Mesodermal cell (in vitro differentiated cells): ENCODE data around the gene A2M.

Experiments
- H3K27ac ChIP-seq: 2 replicates; pipeline ENCODE4 v1.7.0; 2013; ENCODE audit warnings: mild to moderate bottlenecking, low read depth, low read length, moderate library complexity; ENCODE audit not compliant: severe bottlenecking
- H3K36me3 ChIP-seq: 2 replicates; pipeline ENCODE4 v1.7.1; 2013; ENCODE audit warnings: mild to moderate bottlenecking, low read length, moderate library complexity; ENCODE audit not compliant: control insufficient read depth, insufficient read depth
- H3K4me1 ChIP-seq: one replicate; pipeline ENCODE4 v1.7.1; 2013; ENCODE audit warnings: mild to moderate bottlenecking, low read length; ENCODE audit not compliant: insufficient read depth, control insufficient read depth, poor library complexity, severe bottlenecking
- H3K4me3 ChIP-seq: 2 replicates; pipeline ENCODE4 v1.7.0; 2013; ENCODE audit warnings: low read length, control low read depth, mild to moderate bottlenecking; ENCODE audit not compliant: insufficient read depth, poor library complexity, severe bottlenecking; ENCODE audit errors: extremely low read depth
- H3K9me3 ChIP-seq: 2 replicates; pipeline ENCODE4 v1.7.1; 2013; ENCODE audit warnings: mild to moderate bottlenecking, low read length, moderate library complexity; ENCODE audit not compliant: control insufficient read depth
- WGBS, 2 experiments: methylation state at CpG; one replicate each; pipeline ENCODE4 v1.1.5; 2013; ENCODE audit warnings: missing lambda C conversion rate in 2 of 2; ENCODE audit not compliant: insufficient coverage in 2 of 2; 5-methylcytosine and 5-hydroxymethylcytosine counted together

A2M gene

GRCh38 chr12:9120487-9121184 is 4.9 kb upstream of the A2M start:
- 81 to 88% methylated on average over 2 to 3 of the region's 10 CpGs for WGBS, 2 experiments

DNA sequence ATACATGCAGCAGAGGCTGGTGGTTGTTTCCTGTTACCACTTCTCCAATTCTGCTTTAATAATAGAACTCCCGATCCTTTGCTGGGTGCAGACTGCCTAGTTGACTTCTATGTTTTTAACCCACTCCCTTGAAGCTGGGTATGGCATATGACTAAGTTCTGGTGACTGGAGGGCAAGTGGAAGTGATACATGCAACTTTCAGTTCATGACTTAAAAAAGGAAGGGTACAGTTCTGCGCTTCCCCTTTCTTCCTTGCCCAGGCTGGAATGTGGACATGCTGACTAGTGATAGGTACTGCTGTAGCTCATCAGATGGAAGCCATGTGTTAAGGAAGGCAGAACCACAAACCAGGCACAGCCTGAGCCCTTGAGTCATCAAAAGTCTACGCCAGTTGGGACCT is 2.4 kb upstream of the A2M start:
- Histone ChIP-seq H3K36me3 (no peaks in the 10 kb centered on the region), H3K4me3 (no peak overlapping the region), H3K9me3 (no peaks in the 10 kb centered on the region), H3K4me1 (peaks cover 5% of the 10 kb centered on the region), H3K27ac (peak overlapping the region; percentile 18)
- 93 to 100% methylated on average over 1 to 2 of the region's 3 CpGs for WGBS, 2 experiments

More at GRCh38 chr12:9120487-9121184, 4.9 kb upstream of the A2M start:
- Histone ChIP-seq H3K4me1 (peaks cover 5% of the 10 kb centered on the region), H3K27ac (no peak overlapping the region), H3K9me3 (no peaks in the 10 kb centered on the region), H3K4me3 (no peak overlapping the region), H3K36me3 (no peaks in the 10 kb centered on the region)

DNA sequence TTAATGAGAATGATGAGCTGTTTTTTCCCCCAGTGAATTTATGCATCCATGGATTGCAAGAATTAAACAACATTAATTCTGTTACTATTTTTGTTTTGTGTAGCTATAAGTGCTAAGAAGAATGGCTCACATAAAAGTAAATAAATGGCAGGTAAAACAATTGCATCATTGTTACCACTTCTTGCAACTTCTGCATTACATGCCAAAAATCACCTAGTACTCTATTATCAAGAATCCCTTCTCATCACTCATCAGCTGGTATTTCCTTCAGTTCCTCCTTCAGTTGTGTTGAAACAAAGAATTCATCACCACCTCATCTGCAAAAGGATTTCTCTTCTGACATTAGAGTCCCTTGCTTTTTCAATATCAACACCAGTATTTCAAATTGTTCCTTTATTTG is 773 bp downstream of the A2M start:
- Histone ChIP-seq H3K9me3 (no peaks in the 10 kb centered on the region), H3K27ac (no peak overlapping the region), H3K4me1 (peaks cover 5% of the 10 kb centered on the region), H3K36me3 (no peaks in the 10 kb centered on the region), H3K4me3 (peak overlapping the region; percentile 9)

DNA sequence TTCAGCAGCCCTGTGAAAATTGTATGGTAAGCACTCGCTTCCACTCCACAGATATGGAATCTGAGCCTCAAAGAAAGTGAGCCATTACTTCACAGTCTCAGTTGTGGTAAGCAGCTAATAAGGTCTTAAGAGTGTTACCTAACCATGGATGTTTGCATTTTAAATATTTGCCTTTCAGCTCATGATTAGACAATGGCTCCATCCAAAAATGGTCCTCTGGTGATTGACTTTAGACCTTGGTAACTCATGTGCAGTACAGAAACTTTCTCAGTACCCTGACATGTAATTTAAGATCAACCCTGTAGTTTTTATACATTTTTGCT is 1.8 kb downstream of the A2M start:
- Histone ChIP-seq H3K4me3 (no peak overlapping the region), H3K36me3 (no peaks in the 10 kb centered on the region), H3K4me1 (peaks cover 5% of the 10 kb centered on the region), H3K9me3 (no peaks in the 10 kb centered on the region), H3K27ac (no peak overlapping the region)
- WGBS, 2 experiments, result no CpG with 5 or more reads among the region's 1 CpG

GRCh38 chr12:9113296-9113986 is 2.3 kb downstream of the A2M start:
- Histone ChIP-seq H3K27ac (no peak overlapping the region), H3K36me3 (no peaks in the 10 kb centered on the region), H3K9me3 (no peaks in the 10 kb centered on the region), H3K4me3 (no peak overlapping the region), H3K4me1 (peaks cover 5% of the 10 kb centered on the region)
- WGBS, 2 experiments, result 69 to 88% methylated on average over 3 to 4 of the region's 7 CpGs

DNA sequence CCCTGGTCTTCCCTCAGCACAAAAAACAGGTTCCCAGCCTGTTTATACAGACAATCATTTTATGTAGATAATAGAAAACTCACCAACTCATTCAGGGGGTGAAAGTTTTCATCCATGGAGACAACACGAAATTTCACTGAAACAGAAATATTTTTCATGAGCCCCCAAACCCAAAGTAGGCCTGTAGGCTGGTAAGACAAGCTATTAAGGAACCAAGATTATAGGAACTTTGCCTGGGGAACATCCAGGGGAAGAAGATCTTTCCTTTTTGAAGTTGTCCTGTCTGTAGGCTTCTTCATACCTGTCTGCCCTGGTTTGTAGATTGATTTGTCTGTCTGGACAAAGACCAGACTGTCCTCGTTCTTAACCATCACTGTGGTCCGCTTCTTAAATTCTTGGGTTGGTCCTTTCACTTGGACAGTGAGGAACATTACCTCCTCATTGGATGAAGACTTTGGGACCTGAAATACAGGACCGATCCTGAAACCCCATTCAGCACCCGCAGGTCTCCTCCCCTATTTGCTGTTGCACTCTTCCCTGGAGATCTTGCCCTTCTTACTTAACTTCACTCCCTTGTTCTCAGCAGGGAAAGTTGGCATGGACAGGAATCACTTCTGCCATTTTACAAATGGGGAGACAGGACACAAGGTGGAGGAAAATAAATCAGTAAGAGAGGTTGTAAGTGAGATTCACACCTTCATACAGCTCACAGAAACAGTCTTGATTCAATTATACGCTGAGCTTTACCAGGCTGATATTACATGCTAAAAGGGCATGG is 3.5 kb downstream of the A2M start:
- Histone ChIP-seq H3K9me3 (no peaks in the 10 kb centered on the region), H3K36me3 (no peaks in the 10 kb centered on the region), H3K4me1 (peaks cover 5% of the 10 kb centered on the region), H3K4me3 (no peak overlapping the region), H3K27ac (no peak overlapping the region)
- WGBS, 2 experiments, result 87 to 97% methylated on average over 4 to 5 of the region's 6 CpGs

GRCh38 chr12:9111525-9111924 is 4.2 kb downstream of the A2M start:
- no peak overlapping the region for H3K4me3 ChIP-seq
- no peaks in the 10 kb centered on the region for H3K9me3 ChIP-seq
- no peaks in the 10 kb centered on the region for H3K36me3 ChIP-seq
- peaks cover 5% of the 10 kb centered on the region for H3K4me1 ChIP-seq
- no CpG with 5 or more reads among the region's 1 CpG for whole genome bisulfite sequencing, 2 experiments
- no peak overlapping the region for H3K27ac ChIP-seq

DNA sequence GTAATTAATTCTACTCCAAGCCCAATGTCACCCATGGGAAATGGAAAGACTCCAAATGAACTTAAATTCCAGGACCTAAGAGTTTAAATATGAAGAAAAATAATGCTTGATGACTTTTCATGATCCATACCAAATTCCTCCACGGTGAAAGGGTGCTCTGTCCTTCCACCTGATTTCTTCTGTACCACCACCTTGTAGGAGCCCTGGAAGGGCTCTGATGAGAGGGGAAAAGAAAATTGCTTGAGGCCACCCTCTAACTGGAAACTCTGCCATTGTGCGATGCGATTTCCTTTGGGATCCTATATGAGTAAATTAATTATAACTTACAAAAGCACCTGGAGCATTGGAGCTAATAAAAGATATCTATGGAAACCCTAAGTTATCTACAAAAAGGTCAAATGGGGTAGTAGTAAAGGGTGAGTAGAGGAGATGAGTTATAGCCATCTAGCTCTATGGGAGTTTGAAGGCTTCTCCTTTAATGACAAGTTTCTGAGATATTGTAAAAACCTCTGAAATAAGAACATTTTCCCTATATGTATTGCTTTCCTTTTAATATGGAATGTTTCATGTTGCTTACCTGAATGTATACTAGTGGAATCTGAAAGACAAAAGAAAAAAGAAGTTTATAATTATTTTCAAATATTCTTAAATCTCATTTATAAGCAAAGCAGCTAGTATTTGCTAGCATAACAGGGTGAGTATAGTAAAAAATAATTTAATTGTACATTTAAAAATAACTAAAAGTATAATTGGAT is 5.8 kb downstream of the A2M start:
- no peaks in the 10 kb centered on the region for H3K36me3 ChIP-seq
- no peaks in the 10 kb centered on the region for H3K9me3 ChIP-seq
- WGBS, 2 experiments, result no CpG with 5 or more reads among the region's 3 CpGs
- H3K4me1 ChIP-seq, result no peaks in the 10 kb centered on the region
- no peak overlapping the region for H3K4me3 ChIP-seq
- H3K27ac ChIP-seq, result no peak overlapping the region

- H3K4me3 ChIP-seq, result no peak overlapping the region
- H3K4me1 ChIP-seq, result no peaks in the 10 kb centered on the region
- no peak overlapping the region for H3K27ac ChIP-seq
- H3K36me3 ChIP-seq, result no peaks in the 10 kb centered on the region
- H3K9me3 ChIP-seq, result no peaks in the 10 kb centered on the region
- WGBS, 2 experiments, result 100% methylated on average over 1 of the region's 1 CpG; no CpG with 5 or more reads in 1 of the 2 experiments
These were observed 6.6 kb downstream of the A2M start for GRCh38 chr12:9109213-9109522.

GRCh38 chr12:9108504-9109212 is 7.1 kb downstream of the A2M start:
- Histone ChIP-seq H3K4me3 (no peak overlapping the region), H3K27ac (no peak overlapping the region), H3K36me3 (no peaks in the 10 kb centered on the region), H3K4me1 (no peaks in the 10 kb centered on the region), H3K9me3 (no peaks in the 10 kb centered on the region)
- WGBS, 2 experiments, result 50 to 64% methylated on average over 2 to 3 of the region's 5 CpGs
